Endothelial cell of hepatic sinusoid (primary cell): ENCODE results near the gene KLF16.

Experiments used
- in situ Hi-C: cut with HindIII; loops from 2 replicates; pipeline ENCODE4 v1.10.0; 2017; ENCODE audit warnings: low sequenced_read_pairs

The KLF16 gene

GRCh38 chr19:1809678-1810077 is 53.7 kb downstream of the KLF16 start:
- in situ Hi-C loops = loop anchor here (5.0 kb wide), 1 partner anchor 77 kb away; no protein-coding TSS in a partner anchor

GRCh38 chr19:1808395-1808731 is 55.0 kb downstream of the KLF16 start:
- in situ Hi-C loops = loop anchor here (5.0 kb wide), 1 partner anchor 76 kb away; no protein-coding TSS in a partner anchor

- in situ Hi-C loops = loop anchor here (5.0 kb wide), 1 partner anchor 76 kb away; no protein-coding TSS in a partner anchor
Measured at GRCh38 chr19:1807695-1808394, 55.5 kb downstream of the KLF16 start.

- in situ Hi-C loops = loop anchor here (5.0 kb wide), 1 partner anchor 75 kb away; no protein-coding TSS in a partner anchor
Measured at GRCh38 chr19:1807030-1807694, 56.2 kb downstream of the KLF16 start.

- in situ Hi-C loops = loop anchor here (5.0 kb wide), 1 partner anchor 74 kb away; no protein-coding TSS in a partner anchor
Measured at GRCh38 chr19:1806184-1807029, 57.0 kb downstream of the KLF16 start.

GRCh38 chr19:1805401-1806183 is 57.8 kb downstream of the KLF16 start:
- in situ Hi-C loops = loop anchor here (5.0 kb wide), 1 partner anchor 73 kb away; no protein-coding TSS in a partner anchor

GRCh38 chr19:1804858-1805257 is 58.5 kb downstream of the KLF16 start:
- in situ Hi-C loops = loop anchor here (5.0 kb wide), 1 partner anchor 73 kb away; no protein-coding TSS in a partner anchor
